HG03159 (cell line): ENCODE data around the gene TMEM63A.
"Not testable (repeated sequence)": the region's sequence is repeated elsewhere in the genome, so short reads cannot be mapped to it uniquely, and the experiment has no call there.

Source experiments
- ATAC-seq: cut with Tn5 transposase; IDR thresholded peaks from one replicate; pipeline ENCODE4 v1.9.1; 2021; ENCODE audit warnings: mild to moderate bottlenecking, moderate library complexity; ENCODE audit not compliant: unreplicated experiment

TMEM63A gene

DNA sequence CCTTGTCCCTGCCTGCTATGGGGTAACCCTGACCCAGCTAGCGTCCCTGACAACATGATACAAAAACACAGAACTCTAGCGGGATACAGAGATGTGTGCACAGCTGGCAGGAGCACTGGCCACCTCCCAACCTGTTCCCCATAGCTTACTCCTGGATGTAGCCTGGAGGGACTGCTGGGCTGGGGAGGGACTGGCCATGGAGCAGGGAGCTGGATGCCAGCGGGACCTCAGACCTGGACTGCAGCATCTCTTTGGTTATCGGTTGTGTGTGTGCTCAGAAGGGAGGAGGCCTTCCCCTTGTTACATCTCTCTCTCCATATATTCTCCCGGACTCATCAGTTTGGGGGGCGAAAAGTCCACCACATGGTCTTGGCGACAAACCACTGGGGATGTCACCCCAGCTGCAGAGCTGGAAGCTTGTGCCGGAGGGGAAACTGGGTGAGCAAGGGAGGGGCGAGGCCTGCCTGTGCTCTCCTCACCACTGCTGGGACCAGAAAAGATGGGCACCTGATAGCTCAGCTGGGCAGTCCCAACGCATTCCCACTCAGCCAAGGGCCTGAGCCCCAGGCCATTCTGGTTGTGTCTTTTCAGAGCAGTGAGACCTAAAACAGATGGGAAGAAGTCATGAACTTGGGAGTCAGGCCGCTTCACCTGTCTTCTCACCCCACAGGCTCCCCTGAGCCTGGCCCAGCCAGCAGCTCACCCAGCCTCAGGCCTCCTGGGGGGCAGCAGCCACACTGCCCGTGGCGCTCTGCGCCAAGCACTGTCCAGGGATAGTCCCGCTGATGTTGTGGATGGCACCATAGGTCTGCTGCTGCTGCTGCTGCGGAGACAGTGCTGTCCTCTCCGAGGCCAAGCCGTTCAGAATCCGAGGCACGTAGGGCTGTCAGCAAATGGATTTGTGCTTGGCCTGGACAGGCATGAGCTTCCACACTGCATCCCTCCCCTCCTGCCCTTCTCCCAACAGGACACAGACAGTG, 35.6 kb downstream of the TMEM63A start:
- no peak for ATAC-seq

DNA sequence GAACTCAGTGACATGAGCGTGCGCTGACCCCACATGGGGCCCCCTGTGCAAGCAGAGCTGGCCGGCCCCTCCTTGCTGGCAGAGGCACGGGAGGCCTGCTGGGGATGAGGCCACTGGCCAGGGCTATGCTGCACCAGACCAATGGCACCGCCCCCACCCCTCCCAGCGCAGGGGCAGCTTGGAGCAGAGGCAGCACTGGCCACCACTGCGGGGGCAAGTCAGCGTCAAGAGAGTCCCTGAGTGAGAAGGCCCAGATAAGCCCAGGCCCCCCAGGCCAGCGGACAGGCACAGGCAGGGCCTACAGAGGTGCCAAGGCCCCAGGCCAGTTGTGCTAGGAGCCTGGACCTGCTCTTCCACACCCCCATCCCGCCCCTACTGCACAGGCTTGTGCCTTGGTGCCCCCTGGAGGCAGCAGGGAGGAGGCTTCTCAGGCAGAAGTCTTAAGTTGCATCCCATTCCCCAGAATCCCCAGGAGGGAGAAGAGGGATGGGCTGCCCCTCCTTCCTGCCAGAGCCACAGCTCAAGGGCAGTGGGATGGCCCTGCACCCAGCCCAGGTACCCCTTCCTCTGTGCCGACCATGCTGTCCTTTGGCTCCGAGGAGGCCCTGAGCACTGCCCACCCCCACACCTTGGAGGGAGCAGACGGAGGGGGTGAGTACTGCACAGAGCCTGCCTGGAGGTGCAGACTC, 36.5 kb downstream of the TMEM63A start:
- no peak for ATAC-seq

DNA sequence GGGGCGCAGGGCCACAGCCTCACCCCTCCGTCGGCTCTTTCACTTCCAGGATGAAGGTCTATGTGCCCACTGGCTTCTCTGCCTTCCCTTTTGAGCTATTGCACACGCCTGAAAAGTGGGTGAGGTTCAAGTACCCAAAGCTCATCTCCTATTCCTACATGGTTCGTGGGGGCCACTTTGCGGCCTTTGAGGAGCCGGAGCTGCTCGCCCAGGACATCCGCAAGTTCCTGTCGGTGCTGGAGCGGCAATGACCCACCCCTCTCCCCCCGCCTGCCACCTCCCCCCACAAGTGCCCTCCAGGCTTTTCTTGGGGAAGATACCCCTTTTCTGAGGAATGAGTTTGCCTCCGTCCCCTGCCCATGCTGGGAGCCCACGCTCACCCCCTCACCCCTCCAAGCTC, 37.1 kb downstream of the TMEM63A start:
- no peak for ATAC-seq

DNA sequence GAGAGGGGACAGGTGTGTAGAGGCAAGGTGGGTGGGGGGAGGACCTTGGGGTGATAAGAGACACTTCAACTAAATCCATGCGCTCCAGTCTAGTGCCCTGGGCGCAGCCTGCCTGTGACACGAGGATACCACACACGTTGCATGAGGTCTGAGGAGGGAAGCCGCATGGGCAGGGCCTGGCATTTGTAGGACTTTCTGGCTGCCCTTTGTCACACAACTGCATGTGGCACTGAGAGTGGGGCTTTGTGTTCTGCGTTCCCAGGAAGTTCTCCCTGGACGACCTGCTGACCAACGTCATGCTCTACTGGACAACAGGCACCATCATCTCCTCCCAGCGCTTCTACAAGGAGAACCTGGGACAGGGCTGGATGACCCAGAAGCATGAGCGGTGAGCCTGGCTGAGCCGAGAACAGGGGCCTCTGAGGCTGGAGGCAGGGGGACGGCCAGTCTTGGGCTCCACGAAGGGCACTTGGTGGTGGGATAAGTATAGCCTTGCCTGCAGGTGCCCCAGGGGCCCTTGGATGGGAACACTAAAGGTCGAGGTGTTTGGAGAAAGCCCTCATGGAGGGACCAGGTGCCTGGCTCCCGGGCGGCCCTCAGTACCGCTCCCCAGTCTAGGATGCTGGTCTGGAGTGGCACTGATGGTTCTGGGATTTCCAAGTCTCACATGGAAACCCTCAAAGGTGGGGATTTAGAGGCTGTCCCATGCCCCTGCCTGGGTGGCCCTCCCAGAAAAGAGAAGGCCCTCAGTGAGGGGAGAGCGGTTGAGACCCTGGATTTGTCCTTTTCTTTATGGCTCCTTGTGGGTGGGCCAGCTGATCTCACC, 37.7 kb downstream of the TMEM63A start:
- no peak for ATAC-seq

DNA sequence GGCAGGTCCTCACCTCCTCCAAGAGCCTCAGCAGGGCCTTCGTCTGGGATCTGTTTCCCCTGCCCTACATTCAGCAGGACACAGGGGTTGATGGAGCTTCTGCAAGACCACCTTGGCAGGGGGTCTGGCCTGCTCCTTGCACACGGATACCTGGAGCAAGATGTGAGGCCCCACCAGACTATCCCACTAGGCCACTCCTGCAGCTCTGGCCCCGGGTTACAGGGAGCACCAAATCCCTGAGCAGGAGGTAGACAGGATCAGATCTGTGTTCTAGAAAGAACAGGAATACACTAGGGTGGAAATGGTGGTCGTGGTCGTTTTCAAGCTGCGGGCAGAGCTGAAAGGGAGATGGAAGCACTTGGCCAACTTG, 38.8 kb downstream of the TMEM63A start:
- ATAC-seq, result no peak

DNA sequence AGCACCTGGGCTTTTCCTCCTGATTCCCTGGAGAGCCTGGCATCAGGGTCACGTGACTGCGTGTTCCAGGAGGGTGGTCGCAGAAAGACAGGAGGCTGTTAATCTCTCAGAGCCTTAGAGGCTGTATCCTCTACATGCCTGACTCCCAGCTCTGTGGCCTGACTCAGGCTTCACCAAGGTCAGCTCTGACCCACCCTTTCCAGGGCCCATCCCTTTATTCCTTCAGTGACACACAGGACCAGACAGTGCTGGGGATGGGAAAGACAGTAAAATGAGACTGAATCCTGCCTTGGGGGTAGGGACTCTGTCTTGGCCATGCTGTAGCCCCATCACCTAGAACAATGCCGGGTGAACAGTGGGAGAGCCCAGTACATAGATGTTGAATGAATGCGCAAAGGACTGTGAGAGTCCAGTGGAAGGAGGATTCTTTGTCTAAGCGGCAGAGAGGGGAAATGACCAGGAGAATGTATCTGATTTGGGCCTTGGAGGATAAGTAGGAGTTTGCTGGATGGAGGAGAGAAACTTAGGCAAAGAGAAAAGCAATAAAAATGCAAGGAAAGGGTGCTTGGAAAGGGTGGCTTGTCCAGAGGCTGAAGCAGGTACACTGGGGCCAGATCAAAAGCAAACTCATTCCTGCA, 39.3 kb downstream of the TMEM63A start:
- ATAC-seq, result no peak

DNA sequence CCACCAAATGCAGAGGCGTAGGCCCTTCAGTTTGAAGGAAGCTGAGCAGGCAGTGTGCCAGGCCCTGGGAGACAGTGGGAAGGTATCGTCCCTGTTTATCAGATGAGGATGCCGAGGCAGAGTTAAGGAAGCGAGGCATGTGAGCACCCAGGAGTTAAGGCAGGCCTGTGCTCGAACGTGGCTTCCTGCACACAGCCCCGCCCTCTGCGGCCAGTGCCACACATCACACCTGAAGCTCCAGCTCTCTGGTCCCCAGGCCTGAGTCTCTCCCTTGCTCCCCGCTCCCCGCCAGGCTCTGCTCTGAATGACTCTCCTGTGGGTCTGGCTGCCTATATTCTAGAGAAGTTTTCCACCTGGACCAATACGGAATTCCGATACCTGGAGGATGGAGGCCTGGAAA, 40.1 kb downstream of the TMEM63A start:
- no peak for ATAC-seq

DNA sequence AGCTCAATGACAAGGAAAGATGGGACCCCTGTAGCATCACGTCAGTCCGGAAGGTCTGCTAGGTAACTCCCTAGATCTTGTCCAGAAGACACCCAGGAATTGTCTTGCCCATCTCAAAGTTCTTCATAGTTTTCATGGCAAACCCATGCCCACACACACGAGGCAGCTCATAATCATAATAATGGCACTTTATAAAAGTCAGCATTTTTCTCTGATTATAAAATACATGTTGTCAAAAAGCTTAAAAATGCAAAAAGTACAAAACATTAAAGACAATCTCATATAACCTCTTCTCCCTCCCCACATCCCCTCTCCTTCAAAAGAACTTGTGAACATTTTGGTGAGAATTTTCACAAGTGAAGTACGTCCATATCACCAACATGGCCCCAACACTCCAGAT, 41.5 kb downstream of the TMEM63A start:
- ATAC-seq, result no peak

DNA sequence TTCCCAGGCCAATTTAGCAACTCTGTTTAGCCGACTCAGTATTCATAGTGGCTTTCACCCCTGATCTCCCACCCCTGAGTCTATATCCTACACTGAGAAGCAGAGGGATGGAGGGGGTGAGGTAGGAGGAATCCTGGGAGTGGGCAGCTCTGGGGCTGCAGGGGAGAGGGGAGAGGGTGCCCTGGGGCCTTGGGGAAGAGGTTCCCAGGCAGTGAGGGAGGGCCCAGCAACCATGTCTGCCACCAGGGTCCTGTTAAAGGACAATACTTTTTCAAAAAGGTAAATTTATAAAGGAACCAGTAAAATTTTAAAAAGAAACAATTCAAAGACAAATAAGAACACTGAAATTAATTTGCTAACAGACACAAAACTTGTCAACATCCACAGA, 42.0 kb downstream of the TMEM63A start:
- no peak for ATAC-seq

DNA sequence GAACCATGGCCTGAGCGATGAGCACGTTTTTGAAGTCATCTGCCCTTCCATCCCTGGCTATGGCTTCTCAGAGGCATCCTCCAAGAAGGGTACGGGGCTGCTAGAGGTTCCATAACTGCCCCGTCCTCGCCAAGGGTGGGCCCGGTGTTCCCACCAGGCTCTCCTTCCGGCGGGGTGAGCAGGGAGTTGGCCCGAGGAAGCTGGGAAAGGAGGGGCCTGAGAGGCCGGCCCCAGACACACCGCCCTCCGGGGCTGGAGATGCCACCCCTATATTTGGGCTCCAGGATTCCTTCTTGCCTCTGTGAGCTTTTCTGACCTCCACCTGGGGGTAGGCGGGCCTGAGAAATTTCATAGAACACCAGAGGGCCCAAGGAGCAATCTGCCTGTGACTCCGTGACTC, 43.4 kb downstream of the TMEM63A start:
- ATAC-seq, result no peak

DNA sequence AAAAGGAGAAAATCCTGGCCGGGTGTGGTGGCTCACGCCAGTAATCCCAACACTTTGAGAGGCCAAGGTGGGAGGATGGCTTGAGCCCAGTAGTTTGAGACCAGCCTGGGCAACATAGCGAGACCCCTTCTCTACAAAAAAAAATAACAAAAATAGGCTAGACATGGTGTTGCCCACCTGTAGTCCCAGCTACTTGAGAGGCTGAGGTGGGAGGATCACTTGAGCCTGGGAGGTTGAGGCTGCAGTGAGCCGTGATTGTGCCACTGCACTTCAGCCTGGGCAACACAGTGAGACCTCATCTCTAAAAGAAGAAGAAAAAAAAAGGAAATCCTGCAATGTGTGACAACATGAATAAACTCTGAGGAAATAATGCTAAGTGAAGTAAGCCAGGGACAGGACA, 45.9 kb downstream of the TMEM63A start:
- not testable (repeated sequence) for ATAC-seq

DNA sequence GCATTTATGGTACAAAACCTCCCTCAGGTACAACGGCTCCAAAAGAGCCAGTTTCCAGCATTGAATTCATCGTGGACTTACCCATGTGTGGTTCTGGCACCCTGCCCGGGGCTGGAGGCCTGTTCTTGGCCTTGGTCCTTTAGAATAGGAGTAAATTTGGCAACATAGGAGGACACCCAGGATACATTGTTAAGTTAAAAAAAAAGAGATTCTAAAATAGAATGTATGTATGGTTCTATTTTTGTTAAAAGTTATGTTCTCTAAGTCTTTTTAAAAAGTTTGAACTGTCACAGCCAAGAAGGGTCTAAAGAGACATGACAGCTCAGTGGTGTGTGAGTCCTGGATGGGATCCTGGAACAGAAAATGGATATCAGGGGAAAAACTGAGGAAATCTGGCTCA, 46.3 kb downstream of the TMEM63A start:
- no peak for ATAC-seq

DNA sequence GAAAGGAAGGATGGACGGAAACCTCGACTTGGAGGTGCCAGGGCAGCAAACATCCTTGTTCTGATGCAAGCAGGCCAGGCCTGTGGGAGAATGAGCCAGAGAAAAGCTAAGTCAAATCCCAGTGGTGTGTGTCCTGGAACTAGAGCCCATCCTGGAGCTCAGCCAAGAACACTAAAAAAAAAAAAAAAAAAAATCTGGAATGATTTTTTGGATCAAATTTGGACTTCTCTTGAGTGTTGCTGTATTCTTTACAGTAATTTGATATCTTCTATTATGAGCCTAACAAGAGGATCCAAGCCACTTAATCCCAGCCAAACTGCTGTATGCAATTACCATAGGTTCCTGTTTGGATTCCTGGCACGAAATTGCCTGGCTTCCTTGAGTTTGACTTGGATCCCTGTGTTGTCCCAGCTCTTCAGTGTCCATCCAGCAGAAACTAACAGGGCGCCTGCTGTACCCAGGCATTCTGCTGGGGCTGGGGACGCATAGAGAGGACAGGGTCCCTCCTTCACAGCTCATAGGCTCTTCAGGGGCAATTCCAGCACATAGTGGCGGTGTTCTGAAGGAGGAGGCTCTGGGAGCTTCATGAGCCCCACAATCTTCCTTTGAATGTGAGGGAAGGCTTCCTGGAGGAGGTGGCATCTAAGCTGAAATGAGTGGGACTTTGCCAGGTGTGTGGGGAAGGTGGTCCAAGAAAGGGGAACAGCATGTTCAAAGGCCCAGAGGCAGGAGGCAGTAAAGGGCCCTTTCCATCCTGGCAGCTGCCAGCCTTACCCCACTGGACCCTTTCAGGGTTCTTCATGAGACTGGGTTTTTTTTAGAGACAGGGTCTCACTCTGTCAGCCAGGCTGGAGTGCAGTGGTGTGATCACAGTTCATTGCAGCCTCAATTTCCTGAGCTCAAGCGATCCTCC, 47.5 kb downstream of the TMEM63A start:
- no peak for ATAC-seq

DNA sequence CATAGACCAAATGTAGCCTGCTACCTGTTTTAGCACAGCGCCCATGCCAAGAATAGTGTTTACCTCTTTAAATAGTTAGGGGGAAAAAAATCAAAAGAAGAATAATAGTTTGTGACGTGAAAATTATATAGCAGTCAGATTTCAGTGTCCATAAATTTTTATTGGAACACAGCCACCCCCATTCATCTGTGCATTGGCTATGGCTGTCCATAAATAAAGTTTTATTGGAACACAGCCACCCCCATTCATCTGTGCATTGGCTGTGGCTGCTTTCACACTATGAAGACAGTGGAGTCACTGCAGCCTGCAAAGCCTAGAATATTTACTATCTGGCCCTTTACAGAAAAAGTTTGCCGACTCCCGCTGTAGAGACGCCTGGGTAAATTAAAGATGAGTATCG, 51.3 kb downstream of the TMEM63A start:
- no peak for ATAC-seq

DNA sequence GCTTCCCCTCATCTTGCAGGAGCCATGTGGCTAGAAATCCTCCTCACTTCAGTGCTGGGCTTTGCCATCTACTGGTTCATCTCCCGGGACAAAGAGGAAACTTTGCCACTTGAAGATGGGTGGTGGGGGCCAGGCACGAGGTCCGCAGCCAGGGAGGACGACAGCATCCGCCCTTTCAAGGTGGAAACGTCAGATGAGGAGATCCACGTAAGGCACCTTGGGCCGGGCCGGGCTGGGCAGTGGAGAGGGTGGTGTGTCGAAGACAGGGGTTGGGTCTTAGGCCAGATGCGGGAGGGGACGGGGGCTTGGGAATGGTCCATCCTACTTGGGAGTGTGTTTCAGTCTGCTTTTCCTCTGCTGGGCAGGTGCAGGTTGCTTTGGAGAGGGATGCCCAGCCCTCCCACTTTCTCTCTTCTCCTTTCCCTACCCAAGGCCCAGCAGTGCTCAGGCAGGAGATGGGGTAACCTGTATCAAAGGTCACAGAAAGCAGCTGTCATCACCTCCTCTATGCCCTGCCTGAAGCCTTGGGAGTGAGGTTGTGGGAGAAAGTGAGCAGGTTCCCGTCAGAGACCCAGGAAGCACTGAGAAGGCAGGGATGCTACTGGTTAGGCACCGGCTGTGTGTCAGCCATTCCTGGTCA, 53.4 kb downstream of the TMEM63A start:
- no peak for ATAC-seq

DNA sequence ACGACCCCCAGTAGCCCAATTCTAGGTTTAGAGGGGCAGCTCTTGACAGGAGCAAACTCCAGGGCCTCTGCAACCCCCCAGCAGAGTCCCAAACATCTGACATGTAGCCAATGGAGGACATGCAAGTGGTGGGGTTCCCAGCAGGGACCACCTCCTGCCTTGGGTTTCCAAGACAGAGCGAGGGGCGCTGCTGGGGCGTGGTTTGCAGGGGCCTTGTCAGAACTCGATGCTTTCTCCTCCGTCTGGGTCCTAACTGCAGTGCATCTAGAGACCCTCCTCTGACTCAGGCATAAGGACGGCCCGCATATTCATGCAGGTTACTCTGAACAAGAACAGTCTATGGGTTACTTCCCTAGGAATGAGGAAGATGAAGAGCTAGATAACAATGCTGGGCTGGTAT, 55.1 kb downstream of the TMEM63A start:
- no peak for ATAC-seq

DNA sequence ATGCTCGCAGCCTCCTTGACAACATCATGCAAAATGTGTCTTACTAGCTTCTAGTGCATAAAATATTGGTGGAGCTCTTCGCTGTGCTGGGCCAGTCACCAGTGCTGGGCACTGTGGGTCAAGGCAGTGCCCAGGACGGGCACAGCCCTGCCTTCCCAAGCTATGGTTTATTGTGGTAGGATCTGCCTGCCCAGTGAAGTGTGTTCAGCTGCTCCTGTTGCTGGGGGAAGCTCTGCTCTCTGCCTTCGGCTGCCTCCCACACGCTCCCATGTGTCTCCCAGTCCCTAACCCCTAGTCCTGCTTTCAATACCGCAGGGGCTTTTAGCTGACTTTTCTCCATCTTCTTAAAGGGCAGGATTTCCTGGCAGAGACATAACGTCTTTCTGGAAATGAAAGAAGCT, 56.6 kb downstream of the TMEM63A start:
- ATAC-seq, result no peak

DNA sequence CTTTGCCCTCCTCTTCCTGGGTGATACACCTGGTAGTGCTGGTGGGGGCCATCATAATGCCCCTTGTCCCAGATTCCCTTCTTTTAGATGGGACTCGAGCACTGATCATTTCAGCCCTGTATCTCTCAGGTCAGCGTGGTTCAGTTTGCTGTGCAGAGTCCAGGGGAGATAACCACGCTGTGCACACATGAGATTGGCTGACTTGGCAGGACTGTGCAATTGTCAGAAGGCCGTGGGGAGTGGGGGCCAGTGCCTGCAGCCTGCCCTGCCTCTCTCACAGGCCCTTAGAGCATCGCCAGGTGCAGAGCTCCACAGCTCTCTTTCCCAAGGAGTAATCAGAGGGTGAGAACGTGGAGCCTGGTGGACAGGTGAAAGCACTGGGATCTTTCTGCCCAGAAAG, 57.1 kb downstream of the TMEM63A start:
- ATAC-seq, result no peak

DNA sequence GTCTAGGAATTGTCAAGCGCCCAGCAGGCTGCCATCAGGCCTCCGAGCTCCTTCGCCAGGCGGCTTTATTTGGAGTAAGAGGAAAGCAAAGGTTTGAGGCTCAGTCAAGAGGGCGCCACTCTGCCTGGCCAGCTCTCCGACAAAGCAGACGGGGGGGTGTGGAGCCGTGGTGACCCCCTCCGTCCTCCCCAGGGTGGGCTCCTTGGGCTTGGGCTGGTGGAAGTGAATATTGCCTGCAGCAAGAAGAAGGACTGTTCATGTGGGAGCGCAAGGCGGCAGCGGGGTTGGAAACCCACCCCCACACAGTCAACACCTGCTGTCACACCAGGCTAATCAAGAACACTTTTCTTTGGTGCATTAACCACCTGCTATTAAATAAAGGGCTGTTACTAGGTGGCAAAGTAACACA, 57.6 kb downstream of the TMEM63A start:
- no peak for ATAC-seq
